Gastrocnemius medialis (tissue), 4 donors: ENCODE measurements around the gene SERPINB10.

ENCODE experiments used
- CTCF ChIP-seq, 5 experiments: fragments of 450-650 bp in 3 of 5; fragments of 200-600 bp in 2 of 5; sonication (generic) in 2 of 5; IDR thresholded peaks in 4 of 5; conservative IDR thresholded peaks in 1 of 5; 1 replicate in 4 of 5; 2 replicates in 1 of 5; pipeline ENCODE4 v1.5.1; 2016 to 2019; ENCODE audit warnings: antibody characterized with exemption in 5 of 5, mild to moderate bottlenecking in 3 of 5, moderate library complexity in 3 of 5
- POLR2A ChIP-seq, 2 donors: fragments of 450-650 bp; IDR thresholded peaks; one replicate each; pipeline ENCODE4 v1.6.1; 2017; ENCODE audit warnings: antibody characterized with exemption in 2 of 2, mild to moderate bottlenecking in 2 of 2, moderate library complexity in 2 of 2

- TF ChIP-seq CTCF (IDR thresholded peaks at IDR 0.05 in 4 of 5, conservative IDR thresholded peaks at IDR 0.05 in 1 of 5) = no peak
- no peak for TF ChIP-seq POLR2A (IDR thresholded peaks at IDR 0.05)
Measured at GRCh38 chr18:63878925-63879324, 28.8 kb upstream of the SERPINB10 start.
